GM12878 (cell line): ENCODE measurements around the gene HS3ST3A1. TPM values are rescaled to one million over a fixed set of nuclear protein-coding genes. Genes with fewer than 3 reads are reported as not detected.

Experiments used
- ESRRA ChIP-seq: IDR thresholded peaks from 2 replicates; pipeline ENCODE4 v1.6.1; 2012; ENCODE audit warnings: mild to moderate bottlenecking, low read length, improper control_type of control experiment
- GATAD2B ChIP-seq: fragments of 450-650 bp; conservative IDR thresholded peaks from 2 replicates; pipeline ENCODE4 v1.6.1; 2017; ENCODE audit warnings: low read depth, mild to moderate bottlenecking, moderate library complexity
- SMAD5 ChIP-seq: IDR thresholded peaks from 2 replicates; pipeline ENCODE4 v1.6.1; 2016; ENCODE audit warnings: antibody characterized with exemption, low read depth
- polyA plus RNA-seq, 11 experiments: library from polyadenylated mRNA; depleted of rRNA in 4 of 11; unstranded in 6 of 11; stranded (reverse) in 5 of 11; fragments of >200 nt; fragmentation: Nextera tagmentation in 4 of 11; fragmentation: Illumina TruSeq in 1 of 11; extraction: Ambion mirVana in 4 of 11; extraction: Trizol in 1 of 11; gene quantifications; 1 replicate in 1 of 11; 2 replicates in 10 of 11; pipeline versions ENCODE4 v1.2.1 to v1.2.3, GENCODE V29; 2011 to 2016; ENCODE audit warnings: inconsistent platforms in 2 of 11, missing spikeins in 2 of 11, low read depth in 1 of 11
- total RNA-seq, 4 experiments: library from RNA; depleted of rRNA in 3 of 4; stranded (reverse); fragments of >200 nt in 3 of 4; fragmentation: Illumina TruSeq in 1 of 4; extraction: Trizol in 1 of 4; gene quantifications; 2 replicates each; pipeline versions ENCODE4 v1.2.1 to v1.2.3, GENCODE V29; 2013 to 2021
- TF ChIP-seq, protein P1 (sequence below): fragments of 450-650 bp; IDR thresholded peaks from 2 replicates; pipeline ENCODE4 v1.6.1; 2018; ENCODE audit warnings: mild to moderate bottlenecking, low read depth, moderate library complexity; ENCODE audit not compliant: partially characterized antibody
- TF ChIP-seq, protein P2 (sequence below): IDR thresholded peaks from 2 replicates; pipeline ENCODE4 v1.6.1; 2012; ENCODE audit warnings: low read depth, low read length, improper control_type of control experiment
- TF ChIP-seq, protein P3 (sequence below): fragments of 450-650 bp; IDR thresholded peaks from 2 replicates; pipeline ENCODE4 v1.6.1; 2018; ENCODE audit warnings: borderline replicate concordance, mild to moderate bottlenecking; ENCODE audit not compliant: partially characterized antibody

Gene HS3ST3A1
- total and polyA plus RNA-seq, 10 of the 15 experiments (the other 5 are each of a cell fraction or from before 2014, with no cell fraction given), result 0.24 to 0.26 TPM; not detected in 8

DNA sequence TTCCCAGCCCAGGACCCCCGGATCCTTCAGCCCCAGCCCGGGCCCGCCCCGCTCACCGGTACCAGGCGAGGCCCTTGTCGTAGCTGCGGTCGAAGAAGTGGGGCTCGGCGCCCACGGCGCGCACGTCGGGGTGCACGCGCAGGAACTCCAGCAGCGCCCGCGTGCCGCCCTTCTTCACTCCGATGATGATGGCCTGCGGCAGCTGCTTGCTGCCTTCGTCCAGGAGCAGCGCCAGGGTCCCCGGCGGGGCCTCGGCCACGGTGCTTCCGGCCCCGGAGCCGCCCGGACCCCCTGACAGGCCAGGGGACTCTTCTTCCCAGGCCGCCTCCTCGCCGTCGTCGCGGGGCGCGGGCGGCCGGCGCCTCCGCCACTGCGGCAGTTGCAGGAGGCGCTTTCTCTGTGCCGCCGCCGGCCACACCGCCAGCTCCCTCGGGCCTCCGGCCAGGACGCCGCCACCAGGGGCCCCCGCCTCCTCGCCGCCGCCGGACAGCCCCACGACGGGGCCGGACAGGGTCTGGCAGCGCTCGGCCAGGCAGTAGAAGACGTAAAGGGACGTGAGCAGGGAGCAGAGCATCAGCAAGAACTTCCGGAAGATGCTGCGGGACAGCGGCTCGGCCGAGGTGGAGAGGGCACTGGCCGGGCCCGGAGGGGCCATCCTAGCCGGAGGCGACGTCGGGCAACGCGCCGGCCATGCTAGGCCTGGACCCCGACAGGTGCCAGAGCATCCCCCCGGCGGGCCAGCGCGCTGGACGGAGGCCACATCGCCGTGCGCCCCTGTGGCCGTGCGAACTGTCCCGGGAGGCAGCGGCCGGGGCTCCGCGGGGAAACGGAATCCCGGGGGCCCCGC lies 1.0 kb downstream of the HS3ST3A1 start (continued):
- TF ChIP-seq, protein P1, sequence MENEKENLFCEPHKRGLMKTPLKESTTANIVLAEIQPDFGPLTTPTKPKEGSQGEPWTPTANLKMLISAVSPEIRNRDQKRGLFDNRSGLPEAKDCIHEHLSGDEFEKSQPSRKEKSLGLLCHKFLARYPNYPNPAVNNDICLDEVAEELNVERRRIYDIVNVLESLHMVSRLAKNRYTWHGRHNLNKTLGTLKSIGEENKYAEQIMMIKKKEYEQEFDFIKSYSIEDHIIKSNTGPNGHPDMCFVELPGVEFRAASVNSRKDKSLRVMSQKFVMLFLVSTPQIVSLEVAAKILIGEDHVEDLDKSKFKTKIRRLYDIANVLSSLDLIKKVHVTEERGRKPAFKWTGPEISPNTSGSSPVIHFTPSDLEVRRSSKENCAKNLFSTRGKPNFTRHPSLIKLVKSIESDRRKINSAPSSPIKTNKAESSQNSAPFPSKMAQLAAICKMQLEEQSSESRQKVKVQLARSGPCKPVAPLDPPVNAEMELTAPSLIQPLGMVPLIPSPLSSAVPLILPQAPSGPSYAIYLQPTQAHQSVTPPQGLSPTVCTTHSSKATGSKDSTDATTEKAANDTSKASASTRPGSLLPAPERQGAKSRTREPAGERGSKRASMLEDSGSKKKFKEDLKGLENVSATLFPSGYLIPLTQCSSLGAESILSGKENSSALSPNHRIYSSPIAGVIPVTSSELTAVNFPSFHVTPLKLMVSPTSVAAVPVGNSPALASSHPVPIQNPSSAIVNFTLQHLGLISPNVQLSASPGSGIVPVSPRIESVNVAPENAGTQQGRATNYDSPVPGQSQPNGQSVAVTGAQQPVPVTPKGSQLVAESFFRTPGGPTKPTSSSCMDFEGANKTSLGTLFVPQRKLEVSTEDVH, result no peak
- TF ChIP-seq, protein P2, sequence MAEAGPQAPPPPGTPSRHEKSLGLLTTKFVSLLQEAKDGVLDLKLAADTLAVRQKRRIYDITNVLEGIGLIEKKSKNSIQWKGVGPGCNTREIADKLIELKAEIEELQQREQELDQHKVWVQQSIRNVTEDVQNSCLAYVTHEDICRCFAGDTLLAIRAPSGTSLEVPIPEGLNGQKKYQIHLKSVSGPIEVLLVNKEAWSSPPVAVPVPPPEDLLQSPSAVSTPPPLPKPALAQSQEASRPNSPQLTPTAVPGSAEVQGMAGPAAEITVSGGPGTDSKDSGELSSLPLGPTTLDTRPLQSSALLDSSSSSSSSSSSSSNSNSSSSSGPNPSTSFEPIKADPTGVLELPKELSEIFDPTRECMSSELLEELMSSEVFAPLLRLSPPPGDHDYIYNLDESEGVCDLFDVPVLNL, result no peak
- TF ChIP-seq ESRRA (no peak), SMAD5 (no peak), GATAD2B (no peak)
- TF ChIP-seq, protein P3, sequence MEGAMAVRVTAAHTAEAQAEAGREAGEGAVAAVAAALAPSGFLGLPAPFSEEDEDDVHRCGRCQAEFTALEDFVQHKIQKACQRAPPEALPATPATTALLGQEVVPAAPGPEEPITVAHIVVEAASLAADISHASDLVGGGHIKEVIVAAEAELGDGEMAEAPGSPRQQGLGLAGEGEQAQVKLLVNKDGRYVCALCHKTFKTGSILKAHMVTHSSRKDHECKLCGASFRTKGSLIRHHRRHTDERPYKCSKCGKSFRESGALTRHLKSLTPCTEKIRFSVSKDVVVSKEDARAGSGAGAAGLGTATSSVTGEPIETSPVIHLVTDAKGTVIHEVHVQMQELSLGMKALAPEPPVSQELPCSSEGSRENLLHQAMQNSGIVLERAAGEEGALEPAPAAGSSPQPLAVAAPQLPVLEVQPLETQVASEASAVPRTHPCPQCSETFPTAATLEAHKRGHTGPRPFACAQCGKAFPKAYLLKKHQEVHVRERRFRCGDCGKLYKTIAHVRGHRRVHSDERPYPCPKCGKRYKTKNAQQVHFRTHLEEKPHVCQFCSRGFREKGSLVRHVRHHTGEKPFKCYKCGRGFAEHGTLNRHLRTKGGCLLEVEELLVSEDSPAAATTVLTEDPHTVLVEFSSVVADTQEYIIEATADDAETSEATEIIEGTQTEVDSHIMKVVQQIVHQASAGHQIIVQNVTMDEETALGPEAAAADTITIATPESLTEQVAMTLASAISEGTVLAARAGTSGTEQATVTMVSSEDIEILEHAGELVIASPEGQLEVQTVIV, result no peak
